ENCODE measurements around the gene P2RX1. TPM values are rescaled to one million over a fixed set of nuclear protein-coding genes. Genes with fewer than 3 reads are reported as not detected.

The P2RX1 gene
- total RNA-seq, result under 1 TPM; 0.82 to 1.00 TPM

- DNase-seq (peak; percentile 59), ATAC-seq (ENCODE audit: low read depth) (peak; percentile 42)
- peaks cover 31% of the 10 kb centered on the region for H3K4me1 Mint-ChIP-seq
- no peaks in the 10 kb centered on the region for H3K36me3 Mint-ChIP-seq
- no peaks in the 10 kb centered on the region for H3K27me3 Mint-ChIP-seq
- H3K9me3 Mint-ChIP-seq, result no peaks in the 10 kb centered on the region
- POLR2A ChIA-PET, result interaction anchor here (0.9 to 2.6 kb wide), 3 partner anchors 49 to 88 kb away, joined by 3 to 28 read pairs (median 5); partner anchors contain the start of gene ATP2A3
- peak within 1 kb of the TSS; percentile 44 for H3K4me3 Mint-ChIP-seq
- peak within 1 kb of the TSS; percentile 82 for H3K27ac Mint-ChIP-seq
Measured at GRCh38 chr17:3915995-3916696, at the start of gene P2RX1. P2RX1 (minus strand) TSS chr17:3916465; CDS start chr17:3916225, 240 bp downstream.

- H3K36me3 Mint-ChIP-seq, result peaks cover 17% of the 10 kb centered on the region
- ATAC-seq (ENCODE audit: low read depth), result peak; percentile 63
- peak; percentile 79 for DNase-seq
- no peaks in the 10 kb centered on the region for H3K9me3 Mint-ChIP-seq
- peaks cover 40% of the 10 kb centered on the region for H3K4me1 Mint-ChIP-seq
- peak overlapping the region; percentile 93 for H3K27ac Mint-ChIP-seq
- POLR2A ChIA-PET, result interaction anchor here (0.6 to 4.3 kb wide), 19 partner anchors 8 to 178 kb away, joined by 3 to 28 read pairs (median 4); partner anchors contain the start of genes CAMKK1, CYB5D2, P2RX1 and ZZEF1
- H3K4me3 Mint-ChIP-seq, result peak overlapping the region; percentile 87
- peaks cover 4% of the 10 kb centered on the region for H3K27me3 Mint-ChIP-seq
Measured at GRCh38 chr17:3965118-3965800, 49.0 kb upstream of the P2RX1 start.

- ATAC-seq (ENCODE audit: low read depth) (peak; percentile 62), DNase-seq (peak; percentile 86)
- POLR2A ChIA-PET, result interaction anchor here (0.6 to 4.3 kb wide), 19 partner anchors 8 to 179 kb away, joined by 3 to 28 read pairs (median 4); partner anchors contain the start of genes CAMKK1, CYB5D2, P2RX1 and ZZEF1
- H3K36me3 Mint-ChIP-seq, result peaks cover 17% of the 10 kb centered on the region
- H3K27ac Mint-ChIP-seq, result peak within 1 kb of the TSS; percentile 93
- no peaks in the 10 kb centered on the region for H3K9me3 Mint-ChIP-seq
- H3K4me3 Mint-ChIP-seq, result peak within 1 kb of the TSS; percentile 98
- peaks cover 44% of the 10 kb centered on the region for H3K4me1 Mint-ChIP-seq
- peaks cover 4% of the 10 kb centered on the region for H3K27me3 Mint-ChIP-seq
Measured at GRCh38 chr17:3964203-3965117, 48.2 kb upstream of the P2RX1 start, which contains the start of gene ATP2A3. ATP2A3 (minus strand) TSS chr17:3964437; CDS start chr17:3964291, 146 bp downstream.

GRCh38 chr17:3963237-3964201 is 47.3 kb upstream of the P2RX1 start:
- Mint-ChIP-seq H3K36me3 (peaks cover 17% of the 10 kb centered on the region), H3K4me3 (peak overlapping the region; percentile 98), H3K27ac (peak overlapping the region; percentile 76), H3K27me3 (peaks cover 3% of the 10 kb centered on the region), H3K4me1 (peaks cover 45% of the 10 kb centered on the region), H3K9me3 (no peaks in the 10 kb centered on the region)
- ATAC-seq (ENCODE audit: low read depth), result peak; percentile 49
- POLR2A ChIA-PET, result interaction anchor here (0.7 to 4.3 kb wide), 5 partner anchors 15 to 180 kb away, joined by 3 to 28 read pairs (median 5); partner anchors contain the start of genes CYB5D2, NCBP3, P2RX1 and ZZEF1
- DNase-seq, result peak; percentile 85

- Mint-ChIP-seq H3K4me1 (peaks cover 45% of the 10 kb centered on the region), H3K27ac (peak overlapping the region; percentile 76), H3K27me3 (peaks cover 3% of the 10 kb centered on the region), H3K4me3 (peak overlapping the region; percentile 98), H3K9me3 (no peaks in the 10 kb centered on the region), H3K36me3 (peaks cover 17% of the 10 kb centered on the region)
- ATAC-seq (ENCODE audit: low read depth), result no peak
- POLR2A ChIA-PET, result interaction anchor here (0.8 to 4.3 kb wide), 4 partner anchors 14 to 180 kb away, joined by 3 to 28 read pairs (median 14); partner anchors contain the start of genes CYB5D2, P2RX1 and ZZEF1
- DNase-seq, result no peak
Measured at GRCh38 chr17:3962965-3963236, 46.6 kb upstream of the P2RX1 start.

- peak overlapping the region; percentile 86 for H3K27ac Mint-ChIP-seq
Measured at GRCh38 chr17:3962217-3962964, 46.1 kb upstream of the P2RX1 start.

GRCh38 chr17:3961564-3962047 is 45.3 kb upstream of the P2RX1 start:
- DNase-seq, result peak; percentile 48
- Mint-ChIP-seq H3K9me3 (no peaks in the 10 kb centered on the region), H3K36me3 (peaks cover 18% of the 10 kb centered on the region), H3K4me3 (peak overlapping the region; percentile 98), H3K4me1 (peaks cover 56% of the 10 kb centered on the region), H3K27me3 (no peaks in the 10 kb centered on the region), H3K27ac (peak overlapping the region; percentile 86)
- no peak for ATAC-seq (ENCODE audit: low read depth)
- POLR2A ChIA-PET, result interaction anchor here (0.7 to 1.1 kb wide), 4 partner anchors 11 to 25 kb away, joined by 3 to 5 read pairs (median 4); no protein-coding TSS in a partner anchor

More at GRCh38 chr17:3962217-3962964, 46.1 kb upstream of the P2RX1 start:
- Mint-ChIP-seq H3K36me3 (peaks cover 17% of the 10 kb centered on the region), H3K9me3 (no peaks in the 10 kb centered on the region), H3K4me3 (peak overlapping the region; percentile 98), H3K4me1 (peaks cover 49% of the 10 kb centered on the region), H3K27me3 (peaks cover 3% of the 10 kb centered on the region)
- POLR2A ChIA-PET, result interaction anchor here (0.6 to 3.5 kb wide), 5 partner anchors 10 to 181 kb away, joined by 3 to 23 read pairs (median 5); partner anchors contain the start of genes CYB5D2 and ZZEF1
- DNase-seq (no peak), ATAC-seq (ENCODE audit: low read depth) (no peak)

- POLR2A ChIA-PET, result interaction anchor here (0.7 kb wide), 1 partner anchor 17 kb away, joined by 4 read pairs; no protein-coding TSS in a partner anchor
- peaks cover 54% of the 10 kb centered on the region for H3K4me1 Mint-ChIP-seq
- H3K36me3 Mint-ChIP-seq, result peaks cover 18% of the 10 kb centered on the region
- H3K27me3 Mint-ChIP-seq, result no peaks in the 10 kb centered on the region
- peak overlapping the region; percentile 52 for H3K27ac Mint-ChIP-seq
- DNase-seq (no peak), ATAC-seq (ENCODE audit: low read depth) (no peak)
- H3K9me3 Mint-ChIP-seq, result no peaks in the 10 kb centered on the region
- H3K4me3 Mint-ChIP-seq, result peak overlapping the region; percentile 98
Measured at GRCh38 chr17:3960764-3961163, 44.5 kb upstream of the P2RX1 start.

- H3K27ac Mint-ChIP-seq, result peak overlapping the region; percentile 25
- H3K27me3 Mint-ChIP-seq, result no peaks in the 10 kb centered on the region
- peaks cover 18% of the 10 kb centered on the region for H3K36me3 Mint-ChIP-seq
- POLR2A ChIA-PET, result no interaction called here
- ATAC-seq (ENCODE audit: low read depth) (no peak), DNase-seq (no peak)
- H3K9me3 Mint-ChIP-seq, result no peaks in the 10 kb centered on the region
- peak overlapping the region; percentile 98 for H3K4me3 Mint-ChIP-seq
- peaks cover 49% of the 10 kb centered on the region for H3K4me1 Mint-ChIP-seq
Measured at GRCh38 chr17:3959921-3960601, 43.8 kb upstream of the P2RX1 start.

- ATAC-seq (ENCODE audit: low read depth), result no peak
- Mint-ChIP-seq H3K36me3 (peaks cover 18% of the 10 kb centered on the region), H3K27me3 (no peaks in the 10 kb centered on the region), H3K4me3 (no peak overlapping the region), H3K9me3 (no peaks in the 10 kb centered on the region), H3K4me1 (peaks cover 49% of the 10 kb centered on the region), H3K27ac (peak overlapping the region; percentile 59)
- no peak for DNase-seq
- POLR2A ChIA-PET, result interaction anchor here (0.5 kb wide), 1 partner anchor 33 kb away, joined by 4 read pairs; no protein-coding TSS in a partner anchor
Measured at GRCh38 chr17:3959295-3959899, 43.1 kb upstream of the P2RX1 start.

Data from activated naive CD8-positive, alpha-beta T cell treated with anti-CD3 and anti-CD28 coated beads, Interleukin-2, amount 10 ng/mL, durations not matched to agents 7 days and 5 days (primary cell).